Stimulated activated CD4-positive, alpha-beta T cell treated with anti-CD3 and anti-CD28 coated beads, Interleukin-15, amount 100 ng/mL, for 48 hours (primary cell): ENCODE data around the gene TOP1.

Experiments used
- DNase-seq, 2 donors: peaks; one replicate each; pipeline ENCODE4 v3.0.0-alpha.2; 2020; ENCODE audit warnings: low read depth in 2 of 2

The TOP1 gene

DNA sequence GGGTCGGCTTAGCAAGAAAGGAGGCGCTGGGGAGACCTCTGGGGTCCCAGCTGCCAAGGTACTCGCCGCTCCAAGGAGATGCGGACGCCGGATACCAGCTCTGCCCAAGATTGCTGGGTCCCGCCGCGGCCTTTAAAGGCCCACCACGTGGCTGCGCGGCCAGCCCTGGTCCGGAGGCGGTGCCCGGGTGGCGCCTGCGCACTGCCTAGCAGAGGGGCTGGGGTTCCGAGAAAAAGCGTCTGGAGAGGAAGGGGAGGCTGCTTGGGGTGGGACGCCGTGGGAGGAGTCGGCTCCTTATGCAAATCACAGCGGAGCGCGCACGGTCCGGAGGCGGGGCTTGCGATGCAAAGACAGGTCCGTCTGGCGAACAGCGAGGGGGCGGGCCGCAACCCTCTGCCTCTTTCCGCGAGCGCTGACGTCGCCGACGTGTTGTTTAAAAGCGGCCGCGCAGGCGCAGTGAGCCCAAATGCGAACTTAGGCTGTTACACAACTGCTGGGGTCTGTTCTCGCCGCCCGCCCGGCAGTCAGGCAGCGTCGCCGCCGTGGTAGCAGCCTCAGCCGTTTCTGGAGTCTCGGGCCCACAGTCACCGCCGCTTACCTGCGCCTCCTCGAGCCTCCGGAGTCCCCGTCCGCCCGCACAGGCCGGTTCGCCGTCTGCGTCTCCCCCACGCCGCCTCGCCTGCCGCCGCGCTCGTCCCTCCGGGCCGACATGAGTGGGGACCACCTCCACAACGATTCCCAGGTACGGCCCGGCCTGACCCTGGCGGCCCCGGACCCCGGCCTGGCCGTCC is at the start of gene TOP1:
TSS of gene TOP1 (plus strand) at position 464 of the 791 bp plus-strand sequence. CDS start at position 710, 246 bp downstream.
- peak; percentile 100 for DNase-seq

- DNase-seq, result no peak
These were observed 49.4 kb upstream of the TOP1 start for GRCh38 chr20:40979247-40979646.

DNA sequence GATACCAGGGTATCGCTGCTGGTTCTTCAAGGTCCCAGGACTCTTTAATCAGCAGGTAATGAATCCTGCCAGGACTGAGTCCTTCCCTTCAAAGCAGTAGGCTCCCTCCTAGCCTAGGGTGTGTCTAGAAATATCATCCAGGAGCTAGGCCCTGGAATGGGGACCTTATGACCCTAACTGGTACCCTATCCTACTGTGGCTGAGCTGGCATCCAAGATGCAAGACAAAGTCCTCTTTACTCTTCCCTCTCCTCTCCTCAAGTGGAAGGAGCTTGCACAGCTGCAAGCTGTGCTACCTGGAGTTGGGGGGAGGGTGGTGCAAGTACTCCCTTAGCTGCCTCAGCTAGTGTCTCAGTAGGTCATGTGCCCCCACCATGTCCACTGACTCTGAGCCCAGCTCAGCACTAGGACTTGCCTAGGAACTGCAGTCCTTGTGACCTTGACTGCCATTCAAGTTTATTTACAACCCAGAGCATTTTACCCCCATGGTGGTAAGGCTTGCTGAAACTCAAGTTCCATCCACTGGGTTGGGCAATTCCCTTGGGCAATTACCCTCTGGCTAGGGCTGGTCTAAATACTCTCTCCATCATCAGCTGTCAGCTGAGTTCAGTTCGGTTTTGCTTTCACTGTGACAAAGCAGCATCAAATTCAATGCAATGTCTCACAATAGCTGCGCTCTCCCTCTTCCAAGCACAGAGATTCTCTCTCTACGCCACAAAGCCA is 48.4 kb upstream of the TOP1 start:
- DNase-seq, result no peak

GRCh38 chr20:40980828-40981310 is 47.8 kb upstream of the TOP1 start:
- no peak for DNase-seq

GRCh38 chr20:40982415-40983145 is 46.0 kb upstream of the TOP1 start:
- DNase-seq, result no peak

GRCh38 chr20:40983898-40984297 is 44.7 kb upstream of the TOP1 start:
- DNase-seq, result no peak

GRCh38 chr20:40984496-40984895 is 44.1 kb upstream of the TOP1 start:
- DNase-seq, result no peak

DNA sequence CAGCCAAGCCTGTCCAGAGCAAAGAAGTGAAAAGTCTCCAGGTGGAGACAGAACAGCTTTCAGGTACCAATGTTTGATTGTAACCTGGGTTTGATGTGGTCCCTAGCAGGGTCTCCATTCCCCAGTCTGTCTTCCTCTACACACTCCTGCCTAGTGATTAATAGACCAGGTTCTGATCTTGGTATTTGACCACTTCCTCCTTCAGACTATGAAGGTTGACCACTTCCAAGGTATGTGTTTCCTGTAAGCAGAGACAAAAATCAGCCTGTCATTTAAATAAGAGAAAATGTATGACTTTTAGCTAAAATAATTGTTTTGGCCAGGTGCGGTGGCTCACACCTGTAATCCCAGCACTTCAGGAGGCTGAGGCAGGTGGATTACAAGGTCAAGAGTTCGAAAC is 41.8 kb upstream of the TOP1 start:
- DNase-seq, result no peak

DNA sequence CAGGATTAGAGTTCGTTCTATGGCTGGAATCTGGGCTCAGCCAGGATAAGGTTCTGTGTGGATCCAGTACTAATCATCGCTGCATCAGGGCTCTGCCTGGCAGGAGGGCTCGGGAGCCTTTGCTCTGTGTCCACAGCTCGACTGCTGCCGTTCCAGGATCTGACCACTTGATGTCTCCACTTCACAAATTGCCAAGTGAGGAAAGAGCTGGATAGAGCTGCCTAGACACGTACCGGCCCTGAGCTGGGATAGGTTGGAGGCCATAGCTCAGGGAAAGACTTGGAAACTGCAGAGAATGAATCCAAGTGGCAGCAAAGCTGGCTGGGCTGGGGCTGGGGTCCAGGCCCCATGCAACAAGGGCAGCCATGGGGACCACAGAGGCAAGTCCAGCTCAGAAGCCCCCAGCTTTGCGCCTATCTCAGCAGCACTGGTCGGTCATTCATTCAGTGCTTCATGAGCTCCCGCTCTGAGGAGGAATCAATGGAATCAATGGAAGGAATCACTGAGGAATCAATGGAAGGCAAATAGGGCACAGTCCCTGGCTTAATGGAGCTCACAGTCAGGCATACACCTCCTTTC is 38.0 kb upstream of the TOP1 start:
- peak; percentile 58 to 68 for DNase-seq

GRCh38 chr20:40991181-40991889 is 37.3 kb upstream of the TOP1 start:
- no peak for DNase-seq

DNA sequence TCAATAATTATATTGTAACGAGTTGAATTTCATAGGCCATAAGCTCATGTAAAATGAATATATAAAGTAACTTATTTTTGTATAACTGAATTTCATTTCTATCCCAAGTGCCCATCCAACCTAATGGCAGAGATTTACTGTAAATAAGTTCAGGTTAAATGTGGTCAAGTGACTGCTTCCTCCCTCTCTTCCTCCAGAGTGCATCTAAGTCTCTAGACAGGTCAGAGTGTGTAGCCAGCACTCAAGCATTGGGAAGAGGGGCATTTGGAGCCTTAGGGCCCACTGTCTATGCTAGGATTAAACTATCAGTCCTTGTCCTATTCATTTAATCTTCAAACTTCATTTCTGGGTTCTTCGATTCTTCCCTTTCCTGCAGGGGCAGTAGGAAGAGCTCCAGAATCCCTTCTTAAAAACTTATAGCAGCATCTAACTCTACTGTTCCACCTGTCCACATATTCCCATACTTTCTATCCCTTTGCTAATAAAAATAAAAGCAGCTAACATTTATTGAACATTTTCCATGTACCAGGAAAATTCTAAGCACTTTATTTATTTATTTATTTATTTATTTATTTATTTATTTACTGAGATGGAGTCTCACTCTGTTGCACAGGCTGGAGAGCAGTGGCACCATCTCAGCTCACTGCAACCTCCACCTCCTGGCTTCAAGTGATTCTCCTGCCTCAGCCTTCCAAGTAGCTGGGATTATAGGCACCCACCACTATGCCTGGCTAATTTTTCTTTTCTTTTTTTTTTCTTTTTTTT is 36.1 kb upstream of the TOP1 start:
- DNase-seq, result no peak

DNA sequence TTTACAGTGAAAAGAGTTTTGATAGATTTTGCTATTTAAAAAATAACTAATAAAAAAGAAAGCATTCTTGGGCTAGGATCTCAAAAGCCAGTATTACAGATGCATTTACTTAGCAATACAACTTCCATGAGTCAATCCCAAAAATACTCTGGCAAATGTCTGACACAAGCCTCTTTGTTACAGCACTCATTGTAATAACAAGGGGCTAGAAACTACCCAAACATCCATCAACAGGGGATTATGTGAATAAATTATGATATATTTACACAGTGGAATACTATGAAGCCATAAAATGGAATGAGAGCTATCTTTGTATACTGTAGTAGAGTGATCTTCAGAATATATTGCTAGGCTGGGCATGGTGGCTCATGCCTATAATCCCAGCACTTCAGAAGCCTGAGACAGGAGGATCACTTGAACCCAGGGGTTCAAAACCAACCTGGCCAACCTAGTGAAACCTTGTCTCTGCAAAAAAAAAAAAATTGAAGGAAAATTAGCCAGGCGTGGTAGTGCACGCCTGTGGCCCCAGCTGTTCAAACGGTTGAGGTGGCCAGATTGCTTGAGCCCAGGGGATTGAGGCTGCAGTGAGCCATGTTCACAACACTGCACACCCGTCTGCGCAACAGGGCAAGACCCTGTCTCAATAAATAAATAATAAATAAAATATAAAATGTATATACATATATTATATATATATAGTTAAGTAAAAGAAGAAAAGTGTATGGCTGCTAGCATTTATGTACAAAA is 34.7 kb upstream of the TOP1 start:
- no peak for DNase-seq

DNA sequence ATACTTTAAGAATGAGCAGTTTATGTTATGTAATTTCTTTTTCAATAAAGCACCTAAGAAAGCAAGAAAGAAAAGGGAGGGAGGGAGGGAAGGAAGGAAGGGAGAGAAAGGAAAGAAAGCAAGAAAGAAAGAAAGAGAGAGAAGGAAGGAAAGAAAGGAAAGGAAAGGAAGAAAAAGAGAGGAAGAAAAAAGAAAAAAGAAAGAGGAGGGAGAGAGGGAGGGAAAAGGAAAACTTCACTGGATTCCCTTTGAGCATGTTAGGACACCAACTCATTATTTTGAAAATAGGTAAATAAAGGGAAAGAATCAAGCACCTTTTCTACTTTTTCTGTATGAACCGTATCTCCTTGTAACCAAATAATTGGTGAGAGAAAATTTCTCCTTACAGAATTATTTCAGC is 32.3 kb upstream of the TOP1 start:
- no peak for DNase-seq

DNA sequence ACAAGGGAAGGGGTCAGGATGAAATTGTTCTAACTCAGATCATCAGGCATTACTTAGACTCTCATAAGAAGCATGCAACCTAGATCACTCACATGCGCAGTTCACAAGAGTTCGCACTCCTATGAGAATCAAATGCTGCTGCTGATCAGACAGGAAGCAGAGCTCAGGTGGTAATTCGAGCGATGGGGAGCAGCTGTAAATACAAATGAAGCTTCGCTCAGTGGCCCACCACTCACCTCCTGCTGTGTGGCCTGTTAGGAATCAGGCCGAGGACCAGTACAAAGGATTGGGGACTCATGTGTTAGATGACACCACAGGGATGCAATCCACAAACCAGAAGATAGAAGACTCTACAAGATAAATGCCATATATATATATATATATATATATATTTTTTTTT is 31.5 kb upstream of the TOP1 start:
- DNase-seq, result no peak

GRCh38 chr20:40999841-41000240 is 28.8 kb upstream of the TOP1 start:
- no peak for DNase-seq

GRCh38 chr20:41000628-41001027 is 28.0 kb upstream of the TOP1 start:
- no peak for DNase-seq

DNA sequence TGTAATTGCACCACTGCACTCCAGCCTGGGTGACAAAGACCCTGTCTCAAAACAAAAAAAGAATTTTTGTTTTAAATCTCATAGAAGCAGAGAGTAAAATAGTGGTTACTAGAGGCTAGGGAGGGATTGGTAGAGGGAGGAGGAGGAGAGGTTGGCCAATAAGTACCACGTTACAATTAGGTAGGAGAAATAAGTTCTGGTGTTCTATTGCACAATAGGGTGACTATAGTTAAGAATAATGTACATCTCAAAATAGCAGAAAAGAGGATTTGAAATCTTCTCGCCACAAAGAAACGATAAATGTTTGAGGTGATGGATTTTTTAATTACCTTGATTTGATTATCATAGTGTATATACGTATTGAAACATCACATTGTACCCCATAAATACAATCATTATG is 27.1 kb upstream of the TOP1 start:
- no peak for DNase-seq

DNA sequence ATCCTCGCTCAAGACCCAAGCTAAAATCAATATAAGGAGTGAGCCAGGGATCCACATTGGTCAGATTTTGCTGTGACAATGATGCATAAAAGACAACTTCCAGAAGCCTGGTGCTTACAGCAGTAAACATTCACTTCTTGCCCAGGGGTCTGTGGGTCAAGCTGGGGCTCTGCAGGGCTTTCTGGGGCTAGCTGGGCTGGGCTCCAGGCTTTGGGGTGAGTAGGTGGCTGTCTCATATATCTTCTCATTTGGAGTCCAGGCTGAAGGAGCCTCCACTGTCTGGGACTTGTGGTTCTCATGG is 25.8 kb upstream of the TOP1 start:
- no peak for DNase-seq

- DNase-seq, result peak; percentile 63 to 64
These were observed 25.3 kb upstream of the TOP1 start for GRCh38 chr20:41003143-41003935.
